ENCODE measurements around the gene TAF5L. TPM values are rescaled to one million over a fixed set of nuclear protein-coding genes. Genes with fewer than 3 reads are reported as not detected.
"Not testable (repeated sequence)": the region's sequence is repeated elsewhere in the genome, so short reads cannot be mapped to it uniquely, and the experiment has no call there.

TAF5L gene
- total RNA-seq, 1 experiment from 2014 or later, result 16.4 TPM

- intact Hi-C loops (cut with micrococcal nuclease; ENCODE audit: unreplicated experiment), result no loop called here
- Histone ChIP-seq H3K36me3 (ENCODE audit: low read depth) (no peaks in the 10 kb centered on the region), H3F3A (ENCODE audit: insufficient read depth, low read depth) (no peaks in the 10 kb centered on the region), H3K27ac (no peak overlapping the region), H3K9me2 (ENCODE audit: insufficient read depth) (0 out of 2 replicates have a peak, but pooled peaks cover 2% of the 10 kb centered on the region), H3K4me2 (no peak overlapping the region), H3K9me3 (ENCODE audit: insufficient read depth, low read depth) (no peaks in the 10 kb centered on the region), H2AFZ (no peak overlapping the region; the same call in 1 of the 2 replicates), H3K79me2 (ENCODE audit: low read depth) (no peaks in the 10 kb centered on the region), H4K20me1 (ENCODE audit: insufficient read depth) (no peaks in the 10 kb centered on the region), H3K4me1 (replicated peaks; ENCODE audit: insufficient read depth) (no peaks in the 10 kb centered on the region; the same call in 1 of the 2 replicates), H3K4me3 (no peak overlapping the region), H3K27me3 (ENCODE audit: insufficient read depth, low read depth) (no peaks in the 10 kb centered on the region)
- ChIA-PET CTCF (no interaction called here), POLR2A (ENCODE audit: unreplicated experiment) (no interaction called here)
- DNase-seq, result no peak
- BruUV-seq (replicated peaks), result no TSS peak
- TF ChIP-seq EZH2 (IDR thresholded peaks at IDR 0.05; ENCODE audit: low read depth), result no peak
- TF ChIP-seq, protein P1, sequence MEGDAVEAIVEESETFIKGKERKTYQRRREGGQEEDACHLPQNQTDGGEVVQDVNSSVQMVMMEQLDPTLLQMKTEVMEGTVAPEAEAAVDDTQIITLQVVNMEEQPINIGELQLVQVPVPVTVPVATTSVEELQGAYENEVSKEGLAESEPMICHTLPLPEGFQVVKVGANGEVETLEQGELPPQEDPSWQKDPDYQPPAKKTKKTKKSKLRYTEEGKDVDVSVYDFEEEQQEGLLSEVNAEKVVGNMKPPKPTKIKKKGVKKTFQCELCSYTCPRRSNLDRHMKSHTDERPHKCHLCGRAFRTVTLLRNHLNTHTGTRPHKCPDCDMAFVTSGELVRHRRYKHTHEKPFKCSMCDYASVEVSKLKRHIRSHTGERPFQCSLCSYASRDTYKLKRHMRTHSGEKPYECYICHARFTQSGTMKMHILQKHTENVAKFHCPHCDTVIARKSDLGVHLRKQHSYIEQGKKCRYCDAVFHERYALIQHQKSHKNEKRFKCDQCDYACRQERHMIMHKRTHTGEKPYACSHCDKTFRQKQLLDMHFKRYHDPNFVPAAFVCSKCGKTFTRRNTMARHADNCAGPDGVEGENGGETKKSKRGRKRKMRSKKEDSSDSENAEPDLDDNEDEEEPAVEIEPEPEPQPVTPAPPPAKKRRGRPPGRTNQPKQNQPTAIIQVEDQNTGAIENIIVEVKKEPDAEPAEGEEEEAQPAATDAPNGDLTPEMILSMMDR (conservative IDR thresholded peaks at IDR 0.05), result no peak
Observed at GRCh38 chr1:229562686-229563085, 63.2 kb downstream of the TAF5L start.

DNA sequence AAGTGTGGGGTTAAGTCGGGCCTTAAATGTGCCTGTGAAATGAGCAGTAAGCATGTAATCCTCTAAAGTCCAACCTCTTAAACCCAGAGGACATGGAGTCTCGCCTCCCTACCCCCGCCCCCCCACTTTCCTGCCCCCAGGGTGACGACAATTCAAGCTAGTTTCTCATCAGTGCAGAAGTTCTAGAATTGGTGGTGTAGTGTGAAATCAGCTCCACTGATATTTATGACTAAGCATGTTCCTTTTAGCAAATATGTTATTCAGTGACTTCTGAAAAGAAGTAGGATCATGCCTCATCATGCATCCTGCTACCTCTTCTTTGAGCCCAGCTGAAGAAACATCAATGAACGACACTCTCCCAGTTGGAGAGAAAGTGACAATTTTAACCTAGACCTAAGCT lies 64.8 kb downstream of the TAF5L start:
- Histone ChIP-seq H3K9me2 (ENCODE audit: insufficient read depth) (0 out of 2 replicates have a peak, but pooled peaks cover 2% of the 10 kb centered on the region), H2AFZ (no peak overlapping the region), H3K27ac (no peak overlapping the region), H3K27me3 (ENCODE audit: insufficient read depth, low read depth) (no peaks in the 10 kb centered on the region), H3K4me3 (no peak overlapping the region), H3K9me3 (ENCODE audit: insufficient read depth, low read depth) (no peaks in the 10 kb centered on the region), H3K79me2 (ENCODE audit: low read depth) (0 out of 2 replicates have a peak, but pooled peaks cover 6% of the 10 kb centered on the region), H3K4me2 (no peak overlapping the region), H3K4me1 (replicated peaks; ENCODE audit: insufficient read depth) (peaks cover 10% of the 10 kb centered on the region; the same call in 1 of the 2 replicates), H4K20me1 (ENCODE audit: insufficient read depth) (no peaks in the 10 kb centered on the region), H3F3A (ENCODE audit: insufficient read depth, low read depth) (0 out of 2 replicates have a peak, but pooled peaks cover 2% of the 10 kb centered on the region), H3K36me3 (ENCODE audit: low read depth) (no peaks in the 10 kb centered on the region)
- intact Hi-C loops (cut with micrococcal nuclease; ENCODE audit: unreplicated experiment), result no loop called here
- ChIA-PET CTCF (no interaction called here), POLR2A (ENCODE audit: unreplicated experiment) (no interaction called here)
- no peak for DNase-seq
- BruUV-seq (replicated peaks), result no TSS peak
- TF ChIP-seq, protein P1 (conservative IDR thresholded peaks at IDR 0.05), result no peak
- no peak for TF ChIP-seq EZH2 (IDR thresholded peaks at IDR 0.05; ENCODE audit: low read depth)

GRCh38 chr1:229560124-229560523 lies 65.8 kb downstream of the TAF5L start:
- H3K79me2 ChIP-seq (ENCODE audit: low read depth); BruUV-seq (replicated peaks); H3K27me3 ChIP-seq (ENCODE audit: insufficient read depth, low read depth); H3K4me1 ChIP-seq (replicated peaks; ENCODE audit: insufficient read depth); H3K27ac ChIP-seq; H4K20me1 ChIP-seq (ENCODE audit: insufficient read depth); H3K4me3 ChIP-seq; H3K9me2 ChIP-seq (ENCODE audit: insufficient read depth); POLR2A ChIA-PET (ENCODE audit: unreplicated experiment); CTCF ChIA-PET; H3F3A ChIP-seq (ENCODE audit: insufficient read depth, low read depth); intact Hi-C loops (cut with micrococcal nuclease; ENCODE audit: unreplicated experiment); DNase-seq; H3K9me3 ChIP-seq (ENCODE audit: insufficient read depth, low read depth); H2AFZ ChIP-seq; H3K36me3 ChIP-seq (ENCODE audit: low read depth): not testable (repeated sequence)
- peak overlapping the region; percentile 80 for H3K4me2 ChIP-seq

- DNase-seq; H3K79me2 ChIP-seq (ENCODE audit: low read depth); H3K27ac ChIP-seq; H3K36me3 ChIP-seq (ENCODE audit: low read depth); H3K4me1 ChIP-seq (replicated peaks; ENCODE audit: insufficient read depth); H3K27me3 ChIP-seq (ENCODE audit: insufficient read depth, low read depth); H4K20me1 ChIP-seq (ENCODE audit: insufficient read depth); H3K9me3 ChIP-seq (ENCODE audit: insufficient read depth, low read depth); H3K9me2 ChIP-seq (ENCODE audit: insufficient read depth); H3F3A ChIP-seq (ENCODE audit: insufficient read depth, low read depth): not testable (repeated sequence)
- Histone ChIP-seq H2AFZ (peak overlapping the region; percentile 97), H3K4me3 (peak overlapping the region; percentile 70), H3K4me2 (peak overlapping the region; percentile 80)
- CTCF ChIA-PET, result interaction anchor here (0.6 kb wide), 1 partner anchor 92 kb away, joined by 6 read pairs; no protein-coding TSS in a partner anchor
- TSS peak; percentile 54 for BruUV-seq (replicated peaks)
- POLR2A ChIA-PET (ENCODE audit: unreplicated experiment), result interaction anchor here (0.7 to 0.9 kb wide), 3 partner anchors 24 to 71 kb away, joined by 4 to 18 read pairs (median 7); partner anchors contain the start of genes TAF5L and URB2
- intact Hi-C loops (cut with micrococcal nuclease; ENCODE audit: unreplicated experiment), result loop anchor here (1.0 to 5.0 kb wide), 2 partner anchors 52 to 67 kb away; partner anchors contain the start of genes NUP133, TAF5L and URB2
Observed at GRCh38 chr1:229559336-229559801, 66.6 kb downstream of the TAF5L start.

Data from PC-9 (cell line).